GM19351 (cell line): ENCODE measurements around the gene MAP3K15.

Source experiments
- ATAC-seq: cut with Tn5 transposase; IDR thresholded peaks from one replicate; pipeline ENCODE4 v1.9.1; 2021; ENCODE audit warnings: mild to moderate bottlenecking, moderate library complexity; ENCODE audit not compliant: unreplicated experiment

MAP3K15 gene, protein sequence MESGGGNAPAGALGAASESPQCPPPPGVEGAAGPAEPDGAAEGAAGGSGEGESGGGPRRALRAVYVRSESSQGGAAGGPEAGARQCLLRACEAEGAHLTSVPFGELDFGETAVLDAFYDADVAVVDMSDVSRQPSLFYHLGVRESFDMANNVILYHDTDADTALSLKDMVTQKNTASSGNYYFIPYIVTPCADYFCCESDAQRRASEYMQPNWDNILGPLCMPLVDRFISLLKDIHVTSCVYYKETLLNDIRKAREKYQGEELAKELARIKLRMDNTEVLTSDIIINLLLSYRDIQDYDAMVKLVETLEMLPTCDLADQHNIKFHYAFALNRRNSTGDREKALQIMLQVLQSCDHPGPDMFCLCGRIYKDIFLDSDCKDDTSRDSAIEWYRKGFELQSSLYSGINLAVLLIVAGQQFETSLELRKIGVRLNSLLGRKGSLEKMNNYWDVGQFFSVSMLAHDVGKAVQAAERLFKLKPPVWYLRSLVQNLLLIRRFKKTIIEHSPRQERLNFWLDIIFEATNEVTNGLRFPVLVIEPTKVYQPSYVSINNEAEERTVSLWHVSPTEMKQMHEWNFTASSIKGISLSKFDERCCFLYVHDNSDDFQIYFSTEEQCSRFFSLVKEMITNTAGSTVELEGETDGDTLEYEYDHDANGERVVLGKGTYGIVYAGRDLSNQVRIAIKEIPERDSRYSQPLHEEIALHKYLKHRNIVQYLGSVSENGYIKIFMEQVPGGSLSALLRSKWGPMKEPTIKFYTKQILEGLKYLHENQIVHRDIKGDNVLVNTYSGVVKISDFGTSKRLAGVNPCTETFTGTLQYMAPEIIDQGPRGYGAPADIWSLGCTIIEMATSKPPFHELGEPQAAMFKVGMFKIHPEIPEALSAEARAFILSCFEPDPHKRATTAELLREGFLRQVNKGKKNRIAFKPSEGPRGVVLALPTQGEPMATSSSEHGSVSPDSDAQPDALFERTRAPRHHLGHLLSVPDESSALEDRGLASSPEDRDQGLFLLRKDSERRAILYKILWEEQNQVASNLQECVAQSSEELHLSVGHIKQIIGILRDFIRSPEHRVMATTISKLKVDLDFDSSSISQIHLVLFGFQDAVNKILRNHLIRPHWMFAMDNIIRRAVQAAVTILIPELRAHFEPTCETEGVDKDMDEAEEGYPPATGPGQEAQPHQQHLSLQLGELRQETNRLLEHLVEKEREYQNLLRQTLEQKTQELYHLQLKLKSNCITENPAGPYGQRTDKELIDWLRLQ (N-terminal part only)

DNA sequence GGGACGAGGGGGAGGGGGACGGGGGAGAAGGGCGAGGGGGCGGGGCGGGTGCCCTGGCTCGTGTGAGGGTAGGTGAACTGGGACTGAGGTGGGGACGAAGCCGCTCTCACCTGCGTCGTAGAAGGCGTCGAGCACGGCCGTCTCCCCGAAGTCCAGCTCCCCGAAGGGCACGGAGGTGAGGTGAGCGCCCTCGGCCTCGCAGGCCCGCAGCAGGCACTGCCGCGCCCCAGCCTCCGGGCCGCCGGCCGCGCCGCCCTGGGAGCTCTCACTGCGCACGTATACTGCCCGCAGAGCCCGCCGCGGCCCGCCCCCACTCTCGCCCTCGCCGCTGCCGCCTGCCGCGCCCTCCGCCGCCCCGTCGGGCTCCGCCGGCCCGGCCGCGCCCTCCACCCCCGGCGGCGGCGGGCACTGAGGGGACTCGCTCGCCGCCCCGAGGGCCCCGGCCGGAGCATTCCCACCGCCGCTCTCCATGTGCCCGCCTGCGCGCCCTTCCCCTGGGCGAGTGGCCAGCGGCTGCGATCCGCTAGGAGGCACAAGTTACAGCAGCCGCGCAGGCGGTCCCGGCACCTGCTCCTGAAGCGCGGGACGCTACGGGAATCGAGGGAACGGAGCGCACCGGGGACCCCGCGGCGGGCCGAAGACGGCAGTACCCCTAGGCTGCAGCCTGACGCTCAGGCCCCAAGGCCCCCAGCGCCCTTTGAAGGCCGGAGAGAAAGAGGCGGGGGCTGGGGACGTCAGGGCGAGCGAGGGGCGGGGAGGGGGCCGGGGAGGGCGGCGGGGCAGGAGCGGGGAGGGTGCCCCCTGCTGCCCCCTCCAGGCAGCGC, at the start of gene MAP3K15:
Gene MAP3K15 (minus strand): TSS at position 718 of the 824 bp plus-strand sequence. CDS start 247 bp downstream, at position 471.
- ATAC-seq = no peak

DNA sequence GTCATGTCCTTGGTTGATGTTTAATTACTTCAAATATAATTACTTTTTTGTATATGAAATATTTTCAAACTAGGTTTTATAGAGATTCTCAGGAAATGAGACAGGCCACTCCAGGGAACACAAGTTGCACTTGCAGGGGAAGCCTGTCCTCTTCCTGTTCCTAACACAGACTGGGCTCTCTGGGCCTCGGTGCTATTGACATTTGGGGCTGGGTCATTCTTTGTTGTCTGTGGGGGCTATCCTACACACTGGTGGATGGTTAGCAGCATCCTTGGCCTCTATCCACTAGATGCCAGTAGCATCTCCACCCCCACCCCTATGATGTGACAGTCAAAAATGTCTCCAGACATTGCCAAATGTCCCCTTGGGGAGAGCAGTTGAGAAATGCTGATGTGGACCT, 49.3 kb upstream of the MAP3K15 start:
- ATAC-seq = no peak

DNA sequence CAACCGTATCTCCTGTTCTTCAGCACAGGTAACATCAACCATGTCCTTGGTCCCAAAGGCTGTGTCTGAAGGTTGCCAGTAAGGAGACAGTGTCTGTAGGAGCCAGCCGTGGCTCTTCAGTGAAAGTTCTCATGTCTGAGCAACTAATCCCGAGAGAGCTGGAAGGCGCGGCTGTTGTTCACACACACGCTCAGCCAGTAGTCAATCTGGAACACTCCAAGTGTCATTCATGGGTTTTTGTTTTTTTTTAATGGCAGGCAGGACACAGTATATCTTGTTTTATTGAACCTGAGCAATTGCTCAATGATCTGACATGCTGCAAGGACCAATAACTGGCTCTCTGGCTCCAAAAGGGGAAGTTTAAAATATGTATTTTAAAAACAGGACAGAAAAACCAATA, 48.4 kb upstream of the MAP3K15 start:
- peak; percentile 26 for ATAC-seq

DNA sequence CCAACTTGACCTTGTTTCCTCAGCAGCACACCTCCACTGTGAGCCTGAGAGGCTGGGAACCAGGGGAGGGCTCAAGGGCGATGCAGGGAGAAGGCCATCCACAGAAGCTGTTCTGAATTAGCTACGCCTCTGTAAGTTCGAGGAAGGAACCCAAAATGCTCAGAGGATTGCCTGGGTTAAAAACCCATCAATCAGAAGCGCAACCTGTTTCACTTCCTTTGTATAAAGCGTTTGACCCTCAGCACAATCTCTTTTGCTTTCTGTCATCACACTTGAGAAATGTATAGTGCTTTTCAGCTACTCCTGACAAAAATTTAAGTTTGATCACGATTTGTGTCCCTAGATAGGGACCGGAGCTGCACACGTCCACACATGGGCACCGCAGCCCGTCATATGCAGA, 48.0 kb upstream of the MAP3K15 start:
- peak; percentile 45 for ATAC-seq

DNA sequence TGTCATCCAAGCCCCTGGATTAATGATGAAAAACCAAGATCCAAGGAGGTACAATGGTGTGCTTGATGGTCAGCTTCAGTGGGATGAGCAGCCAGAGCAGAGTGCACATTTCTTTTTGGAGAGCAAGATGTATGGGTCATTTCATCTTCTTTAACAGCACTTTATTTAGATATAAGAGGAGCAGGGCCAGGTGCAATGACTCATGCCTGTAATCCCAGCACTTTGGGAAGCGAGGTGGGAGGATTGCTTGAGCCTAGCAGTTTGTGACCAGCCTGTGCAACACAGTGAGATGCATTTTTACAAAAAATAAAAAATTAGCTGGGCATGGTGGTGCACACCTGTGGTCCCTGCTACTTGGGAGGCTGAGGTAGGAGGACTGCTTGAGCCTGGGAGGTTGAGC, 45.3 kb upstream of the MAP3K15 start:
- no peak for ATAC-seq

DNA sequence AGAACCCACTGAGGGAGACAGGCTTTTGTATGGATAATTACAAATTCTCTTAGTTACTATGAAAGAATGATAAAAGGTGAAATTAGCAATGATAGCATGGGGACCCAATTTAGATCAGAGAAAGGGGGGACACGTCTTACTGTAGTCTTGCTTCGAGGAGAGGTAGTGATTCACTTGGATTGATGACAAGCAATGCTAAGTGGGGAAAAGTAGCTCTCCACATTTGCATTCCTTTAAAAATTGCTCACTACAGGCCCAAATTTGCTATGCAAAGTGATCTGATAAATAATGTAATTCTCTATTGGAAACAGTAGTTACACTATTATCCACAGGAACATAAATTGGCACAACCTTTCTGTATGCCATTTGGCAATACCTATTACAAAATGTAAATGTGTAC, 42.5 kb upstream of the MAP3K15 start:
- no peak for ATAC-seq

DNA sequence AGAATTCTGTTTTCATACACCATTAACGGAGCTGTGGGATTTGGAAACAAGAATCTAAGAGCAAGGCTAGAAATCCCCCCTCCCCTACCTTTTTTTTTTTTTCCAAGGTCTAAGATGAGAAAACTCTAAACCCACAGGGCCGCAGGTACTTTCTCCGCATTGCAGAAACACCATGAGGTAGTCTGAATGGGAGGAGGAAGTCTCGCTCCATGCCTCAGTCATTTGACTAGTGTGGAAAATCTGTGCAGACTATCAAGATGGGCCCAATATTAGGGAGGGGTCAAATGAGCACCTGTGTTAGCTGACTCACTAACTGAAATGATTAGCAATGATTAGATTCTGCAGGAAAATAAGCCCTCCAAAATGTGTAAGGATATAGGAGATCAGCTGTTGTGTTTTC, 40.9 kb upstream of the MAP3K15 start:
- no peak for ATAC-seq

DNA sequence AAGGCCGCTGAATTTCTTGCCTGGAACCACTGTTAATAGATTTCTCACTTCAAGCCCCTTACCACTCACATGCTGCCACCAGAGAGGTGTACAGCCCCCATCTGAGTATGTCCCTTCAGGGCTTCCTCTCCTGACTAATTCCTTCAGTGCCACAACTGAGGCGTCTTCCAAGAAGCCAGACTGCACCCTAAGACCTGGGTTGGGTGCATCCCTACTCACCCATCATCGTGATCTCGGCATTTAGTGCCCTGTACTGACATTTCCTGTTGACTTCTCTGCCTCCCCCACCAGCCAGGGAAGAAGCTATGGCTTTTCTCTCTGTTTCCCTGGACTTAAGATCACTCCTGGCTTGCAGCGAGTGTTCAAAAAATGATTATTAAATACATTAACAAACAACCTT, 40.4 kb upstream of the MAP3K15 start:
- ATAC-seq = no peak

DNA sequence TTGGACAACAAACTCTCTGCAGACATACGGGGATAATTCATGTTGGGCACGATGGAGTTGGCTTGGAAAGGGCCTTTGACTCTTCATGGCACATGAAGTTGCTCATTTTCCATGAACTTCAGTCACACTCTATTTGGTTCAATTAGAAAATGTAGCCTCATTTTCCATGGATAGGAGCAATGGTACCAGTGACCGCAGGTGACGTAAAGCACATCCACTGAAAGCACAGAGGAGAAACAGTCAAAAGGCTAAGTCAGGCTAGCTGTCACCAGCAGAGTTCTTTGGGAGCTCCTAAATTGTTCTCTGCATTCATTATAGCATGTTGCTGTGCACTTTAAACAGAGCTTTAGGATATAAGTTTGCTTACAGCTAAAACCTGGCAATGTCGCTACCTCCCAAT, 39.9 kb upstream of the MAP3K15 start:
- no peak for ATAC-seq

DNA sequence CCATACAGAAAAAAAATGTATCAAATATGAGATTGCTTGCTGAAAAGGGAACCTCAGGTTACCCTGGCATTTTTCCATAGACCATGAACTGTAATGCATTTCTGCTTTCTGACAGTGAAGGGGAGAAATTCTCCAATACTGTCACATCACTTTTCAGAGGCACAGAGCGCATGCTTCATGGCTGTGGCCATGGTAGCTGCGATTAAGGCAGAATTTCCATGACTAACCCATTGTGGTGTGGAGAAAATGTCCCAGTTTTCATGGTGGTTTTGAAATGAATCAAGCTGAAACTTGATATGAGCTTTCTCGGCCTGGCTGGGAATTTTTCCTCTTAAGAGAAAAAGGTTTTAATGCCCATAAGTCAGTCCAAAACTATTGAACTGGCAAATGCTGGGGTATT, 39.5 kb upstream of the MAP3K15 start:
- peak; percentile 39 for ATAC-seq

DNA sequence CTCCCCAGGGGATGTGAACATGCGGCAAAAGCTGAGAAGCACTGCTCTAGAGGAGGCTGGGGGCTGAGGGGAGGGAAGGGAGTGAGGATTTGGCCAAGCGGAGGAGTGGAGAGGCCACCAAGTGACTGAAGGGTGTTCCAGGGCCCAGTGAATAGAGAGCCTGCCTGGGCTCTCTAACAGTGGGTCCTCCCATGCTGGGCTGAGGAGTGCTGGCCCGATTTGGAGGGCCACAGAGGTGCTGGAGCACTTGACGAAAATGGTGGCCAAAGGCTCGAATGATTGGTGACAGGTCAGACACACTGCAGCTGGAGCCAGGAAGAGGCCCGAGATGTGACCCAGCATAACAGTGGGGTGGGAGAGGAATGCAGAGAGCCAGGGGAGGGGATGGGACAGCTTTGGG, 37.5 kb upstream of the MAP3K15 start:
- ATAC-seq = no peak

DNA sequence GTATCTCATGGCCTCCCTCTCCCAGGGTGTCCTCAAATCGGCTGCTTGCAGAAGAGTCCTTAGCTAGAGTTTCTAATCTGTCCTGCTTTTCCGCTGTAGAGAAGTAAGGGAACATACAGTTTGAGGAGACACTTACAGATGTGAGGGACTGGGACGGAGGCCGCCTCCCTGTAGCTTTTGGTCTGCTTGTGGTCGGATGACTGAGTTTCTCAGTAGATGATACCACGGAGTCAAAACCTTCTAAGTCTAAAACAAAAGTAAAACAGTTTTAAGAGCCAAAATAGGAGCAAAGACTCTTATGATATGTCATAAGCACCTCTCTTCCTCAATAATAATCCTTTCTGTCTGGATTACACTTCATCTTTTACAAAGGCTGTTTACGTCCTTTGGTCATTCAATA, 34.5 kb upstream of the MAP3K15 start:
- no peak for ATAC-seq

DNA sequence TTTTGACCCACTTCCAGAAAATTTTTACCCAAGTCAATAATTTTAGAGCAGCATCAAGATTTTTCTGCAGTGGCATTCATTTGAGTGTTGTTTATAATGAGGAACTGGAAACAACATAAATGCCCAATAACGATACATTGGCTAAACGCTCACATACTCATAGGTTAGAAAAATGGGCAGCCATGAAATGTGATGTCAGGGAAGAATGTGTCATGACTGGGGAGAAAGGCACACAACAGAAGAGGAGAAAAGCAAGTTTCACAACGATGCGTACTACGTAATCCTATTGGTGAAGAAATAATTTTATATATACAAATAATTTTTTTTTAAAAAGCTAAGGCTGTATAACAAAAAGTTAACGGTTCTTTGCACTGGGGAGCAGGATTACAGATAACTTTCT, 33.6 kb upstream of the MAP3K15 start:
- ATAC-seq = no peak

DNA sequence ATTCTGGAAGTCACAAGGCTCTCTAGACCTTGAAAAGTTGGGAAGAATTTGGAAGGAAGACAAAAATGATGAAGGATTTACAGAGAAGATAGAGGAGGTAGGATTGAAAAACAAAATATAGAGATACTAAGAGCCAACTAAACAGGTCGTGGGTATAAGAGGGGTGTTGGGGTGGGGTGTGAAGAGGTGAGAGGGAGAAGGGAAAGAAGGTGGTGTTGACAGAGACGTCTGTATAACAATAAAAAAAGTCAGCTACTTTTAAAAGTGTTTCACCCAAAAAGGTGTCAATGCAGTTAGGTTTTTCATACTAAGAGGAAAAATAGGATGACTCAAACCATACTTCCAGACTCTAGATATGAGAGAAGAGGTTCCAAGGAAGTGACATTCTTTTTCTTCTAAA, 33.0 kb upstream of the MAP3K15 start:
- ATAC-seq = no peak

DNA sequence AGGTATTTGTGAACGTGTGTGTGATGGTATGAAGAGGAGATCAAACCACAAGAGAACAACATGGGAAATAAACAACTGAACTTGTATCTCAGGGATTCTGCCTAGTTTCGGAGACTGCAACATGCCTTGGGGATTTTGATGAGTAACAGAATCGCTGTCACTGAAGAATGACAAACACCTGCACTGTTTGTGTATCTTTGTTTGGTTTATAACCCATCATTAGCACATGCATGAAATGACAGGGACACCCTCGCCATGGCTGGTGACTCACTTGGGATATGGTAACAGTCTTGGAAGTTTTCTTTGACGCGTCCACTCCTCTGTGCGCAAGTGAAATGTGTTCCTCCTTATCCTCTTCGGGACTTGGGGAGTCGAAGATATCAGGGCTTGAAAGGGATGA, 30.3 kb upstream of the MAP3K15 start:
- no peak for ATAC-seq

DNA sequence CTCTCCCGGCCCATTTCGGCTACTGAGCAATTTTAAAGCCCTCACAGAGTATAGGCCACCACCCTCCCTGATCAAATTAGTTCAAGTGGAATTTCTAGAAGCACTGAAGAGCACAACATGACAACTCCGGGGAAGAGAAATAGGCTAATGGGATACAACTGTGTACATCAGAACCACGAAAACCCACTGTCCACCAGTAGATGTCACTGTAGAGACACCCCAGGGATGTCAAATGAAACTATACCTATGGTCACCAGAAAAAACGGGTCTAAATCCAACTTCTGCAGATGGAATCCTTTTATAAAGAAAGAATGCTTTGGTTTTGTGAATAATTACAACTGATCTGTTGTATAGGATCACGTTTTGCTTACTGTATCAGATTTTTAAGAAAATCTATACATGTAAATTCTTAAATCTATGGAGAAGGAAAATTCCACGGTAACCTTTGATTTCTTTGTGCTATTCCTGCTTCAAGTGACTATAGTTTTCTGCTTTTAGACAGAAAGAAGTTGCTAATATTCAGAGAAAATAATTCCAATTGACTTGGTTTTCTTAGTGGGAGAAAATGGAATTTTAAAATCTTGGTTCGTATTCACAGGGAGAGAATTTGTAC, 29.5 kb upstream of the MAP3K15 start:
- peak; percentile 91 for ATAC-seq

DNA sequence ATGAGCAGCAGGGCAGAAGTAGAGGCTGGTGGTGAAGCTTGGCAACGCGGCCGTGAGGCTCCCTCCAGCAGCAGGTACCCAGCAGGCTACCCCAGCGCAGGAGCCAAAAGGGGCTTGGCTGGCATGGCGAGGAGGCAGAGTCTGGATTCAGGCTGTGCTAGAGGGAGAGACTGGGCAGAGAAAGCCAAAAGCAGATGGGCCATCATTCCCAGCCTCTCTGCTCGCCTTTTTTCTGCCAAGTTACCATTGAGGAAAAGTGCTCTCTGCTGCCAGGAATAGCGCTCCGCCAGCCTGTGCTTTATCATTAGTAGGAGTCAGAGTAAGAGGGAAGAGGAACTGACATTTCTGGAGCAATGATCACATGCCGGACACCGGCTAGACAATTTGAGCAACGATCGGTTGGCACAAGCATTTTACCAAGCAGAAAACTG, 28.7 kb upstream of the MAP3K15 start:
- no peak for ATAC-seq

DNA sequence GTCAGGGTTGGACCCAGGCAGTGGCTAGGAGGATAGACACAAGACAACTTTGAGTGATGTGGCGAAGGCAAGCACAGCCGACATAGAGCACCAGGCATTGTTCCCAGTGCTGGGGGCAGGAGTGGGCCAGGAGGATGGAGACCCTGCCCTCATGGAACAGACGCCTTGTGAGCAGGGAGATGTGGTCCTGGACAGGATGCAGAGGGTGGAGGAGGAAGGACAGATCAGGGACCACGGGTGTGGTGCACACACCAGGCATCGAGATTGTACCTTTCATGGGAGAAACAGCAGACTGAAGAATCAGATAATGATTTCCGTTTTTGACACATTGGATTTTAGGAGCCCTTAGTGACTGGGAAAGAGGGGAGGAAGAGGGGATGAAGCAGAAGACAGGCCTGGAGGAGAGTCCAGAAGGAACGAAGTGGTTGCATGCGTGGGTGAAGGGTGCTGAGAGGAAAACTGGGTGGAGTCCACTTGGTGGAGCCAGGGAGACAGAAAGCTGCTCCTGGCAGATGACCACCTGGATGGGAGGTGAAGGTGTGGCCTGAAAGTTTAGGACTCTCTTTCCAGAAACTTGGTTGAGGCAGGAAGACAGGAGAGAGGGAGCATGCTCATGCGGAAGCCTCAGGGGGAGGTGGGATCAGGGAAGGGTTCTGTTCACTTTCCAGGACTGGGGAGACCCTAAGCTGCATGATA, 27.9 kb upstream of the MAP3K15 start:
- no peak for ATAC-seq

DNA sequence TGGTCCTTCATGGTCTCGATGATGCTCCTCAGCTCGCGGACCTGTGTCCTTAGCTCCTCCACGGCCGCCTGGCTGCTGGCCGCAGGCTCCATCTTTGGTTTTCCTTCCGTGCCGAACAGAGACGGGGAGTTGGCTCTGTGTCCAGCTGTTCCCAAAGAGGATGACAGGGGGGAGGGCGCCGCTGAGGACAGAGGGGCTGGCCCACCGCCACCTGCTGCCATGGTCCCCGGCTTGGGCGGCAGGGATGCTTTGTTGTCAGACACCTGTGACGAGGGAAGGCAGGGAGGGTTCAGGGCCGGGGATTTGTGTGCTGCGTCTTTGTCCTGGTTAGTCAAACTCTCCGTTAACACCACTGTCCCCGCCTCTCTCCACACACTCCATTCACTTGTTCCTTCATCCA, 26.6 kb upstream of the MAP3K15 start:
- no peak for ATAC-seq
